ENCODE measurements around the gene ANKRD63. TPM values are rescaled to one million over a fixed set of nuclear protein-coding genes. Genes with fewer than 3 reads are reported as not detected.

ANKRD63 gene
- total RNA-seq, 4 donors from 2014 or later = not detected

GRCh38 chr15:40314723-40315276 is 31.9 kb upstream of the ANKRD63 start:
- H3K27ac ChIP-seq = no peak overlapping the region
- TF ChIP-seq POLR2A (IDR thresholded peaks at IDR 0.05) (no peak), EP300 (IDR thresholded peaks at IDR 0.05) (no peak), CTCF (IDR thresholded peaks at IDR 0.05) (no peak)
- no peak for DNase-seq (ENCODE audit: low spot score in 2 of 2)
- H3K9me3 ChIP-seq = no peaks in the 10 kb centered on the region
- 74 to 78% methylated on average over 4 of the region's 4 CpGs for WGBS, 2 donors
- no peak overlapping the region for H3K4me3 ChIP-seq
- no peaks in the 10 kb centered on the region for H3K36me3 ChIP-seq
- peaks cover 0 to 8% (median 0%) of the 10 kb centered on the region in 4 donors for H3K4me1 ChIP-seq
- peaks cover 0 to 5% of the 10 kb centered on the region in 2 donors for H3K27me3 ChIP-seq

- Histone ChIP-seq H3K36me3 (no peaks in the 10 kb centered on the region), H3K27me3 (peaks cover 0 to 5% of the 10 kb centered on the region in 2 donors), H3K27ac (no peak overlapping the region), H3K4me1 (peaks cover 0 to 8% (median 0%) of the 10 kb centered on the region in 4 donors), H3K4me3 (no peak overlapping the region), H3K9me3 (no peaks in the 10 kb centered on the region)
- 40 to 42% methylated on average over 10 of the region's 10 CpGs for WGBS, 2 donors
- no peak for TF ChIP-seq EP300 (IDR thresholded peaks at IDR 0.05)
- no peak for TF ChIP-seq CTCF (IDR thresholded peaks at IDR 0.05)
- DNase-seq (ENCODE audit: low spot score in 2 of 2) = peak in 1 of 2 donors; percentile 64
Measured at GRCh38 chr15:40313531-40314398, 30.9 kb upstream of the ANKRD63 start.

GRCh38 chr15:40312370-40313158 is 29.7 kb upstream of the ANKRD63 start:
- Histone ChIP-seq H3K4me3 (no peak overlapping the region), H3K36me3 (no peaks in the 10 kb centered on the region), H3K4me1 (peaks cover 0 to 8% (median 0%) of the 10 kb centered on the region in 4 donors), H3K27ac (no peak overlapping the region), H3K27me3 (peaks cover 0 to 5% of the 10 kb centered on the region in 2 donors), H3K9me3 (no peaks in the 10 kb centered on the region)
- DNase-seq (ENCODE audit: low spot score in 2 of 2) = no peak
- WGBS, 2 donors = 78 to 90% methylated on average over 10 of the region's 10 CpGs
- TF ChIP-seq EP300 (IDR thresholded peaks at IDR 0.05) (no peak), CTCF (IDR thresholded peaks at IDR 0.05) (no peak), POLR2A (IDR thresholded peaks at IDR 0.05) (no peak)

GRCh38 chr15:40310993-40311392 is 28.1 kb upstream of the ANKRD63 start:
- DNase-seq (ENCODE audit: low spot score in 2 of 2) = no peak
- TF ChIP-seq CTCF (IDR thresholded peaks at IDR 0.05) (no peak), POLR2A (IDR thresholded peaks at IDR 0.05) (no peak), EP300 (IDR thresholded peaks at IDR 0.05) (no peak)
- Histone ChIP-seq H3K4me3 (no peak overlapping the region), H3K36me3 (no peaks in the 10 kb centered on the region), H3K27me3 (peaks cover 0 to 5% of the 10 kb centered on the region in 2 donors), H3K27ac (no peak overlapping the region), H3K9me3 (no peaks in the 10 kb centered on the region), H3K4me1 (peaks cover 0 to 8% (median 0%) of the 10 kb centered on the region in 4 donors)
- WGBS, 2 donors = 56 to 65% methylated on average over 3 of the region's 3 CpGs

Measured in tibial nerve (tissue), 4 donors.